ENCODE data around the gene SEMA4D.

GRCh38 chr9:89532944-89533343, 35.0 kb upstream of the SEMA4D start:
- no peak for TF ChIP-seq CTCF (IDR thresholded peaks at IDR 0.05)
- no peak for TF ChIP-seq POLR2A (IDR thresholded peaks at IDR 0.05)
